Karpas-422 (cell line): Measurements from ENCODE around the gene FIGNL2. TPM values are rescaled to one million over a fixed set of nuclear protein-coding genes. Genes with fewer than 3 reads are reported as not detected.
"Not testable (repeated sequence)": the region's sequence is repeated elsewhere in the genome, so short reads cannot be mapped to it uniquely, and the experiment has no call there.

ENCODE experiments used
- DNase-seq: peaks from one replicate; pipeline ENCODE4 v3.0.0-alpha.2; 2015
- H2AFZ ChIP-seq: fragments of 200-600 bp; sonication (generic); 2 replicates; pipeline ENCODE4 v1.6.1; 2014; ENCODE audit warnings: antibody characterized with exemption, low read length, mixed read lengths
- H3K27ac ChIP-seq: fragments of 200-600 bp; sonication (generic); 2 replicates; pipeline ENCODE4 v1.5.1; 2014; ENCODE audit warnings: mild to moderate bottlenecking, low read length, moderate library complexity
- H3K27me3 ChIP-seq: fragments of 200-600 bp; sonication (generic); 2 replicates; pipeline ENCODE4 v1.6.1; 2014; ENCODE audit warnings: low read length, mixed read lengths
- H3K36me3 ChIP-seq: fragments of 200-600 bp; sonication (generic); 2 replicates; pipeline ENCODE4 v1.6.1; 2014; ENCODE audit warnings: low read length, mixed read lengths; ENCODE audit not compliant: insufficient read depth
- H3K4me1 ChIP-seq: fragments of 200-600 bp; sonication (generic); 2 replicates; pipeline ENCODE4 v1.6.1; 2014; ENCODE audit warnings: mild to moderate bottlenecking, low read length, mixed read lengths
- H3K4me2 ChIP-seq: fragments of 200-600 bp; sonication (generic); 2 replicates; pipeline ENCODE4 v1.6.1; 2014; ENCODE audit warnings: low read length, low read depth, mild to moderate bottlenecking; ENCODE audit not compliant: poor library complexity, severe bottlenecking
- H3K4me3 ChIP-seq: fragments of 200-600 bp; sonication (generic); 2 replicates; pipeline ENCODE4 v1.5.1; 2014; ENCODE audit warnings: mild to moderate bottlenecking, antibody characterized with exemption, low read length, mixed read lengths
- H3K79me2 ChIP-seq: fragments of 200-600 bp; sonication (generic); 2 replicates; pipeline ENCODE4 v1.6.1; 2014; ENCODE audit warnings: mild to moderate bottlenecking, low read length, mixed read lengths
- H3K9ac ChIP-seq: fragments of 200-600 bp; sonication (generic); 2 replicates; pipeline ENCODE4 v1.6.0; 2014; ENCODE audit warnings: low read length
- H3K9me2 ChIP-seq: fragments of 200-600 bp; sonication (generic), shearing (Covaris generic); replicated peaks from 2 replicates; pipeline ENCODE4 v1.6.0; 2014; ENCODE audit warnings: mild to moderate bottlenecking, low read length, moderate library complexity; ENCODE audit not compliant: insufficient read depth
- H3K9me3 ChIP-seq: fragments of 300-700, 200-600 bp; sonication (generic); 2 replicates; pipeline ENCODE4 v1.6.1; 2014; ENCODE audit warnings: low read length, mixed read lengths
- H4K20me1 ChIP-seq: fragments of 200-600 bp; sonication (generic); 2 replicates; pipeline ENCODE4 v1.6.1; 2014; ENCODE audit warnings: mild to moderate bottlenecking, antibody characterized with exemption, low read length, low read depth; ENCODE audit not compliant: insufficient read depth
- total RNA-seq: library from RNA; depleted of rRNA; stranded (reverse); fragments of >200 nt; shearing (Covaris generic); gene quantifications from 2 replicates; pipeline ENCODE4 v1.2.3, GENCODE V29; 2014; ENCODE audit warnings: low replicate concordance

The FIGNL2 gene
- total RNA-seq, 1 experiment from 2014 or later: not detected

- Histone ChIP-seq H4K20me1 (no peaks in the 10 kb centered on the region), H3K27me3 (no peaks in the 10 kb centered on the region), H3K4me1 (no peaks in the 10 kb centered on the region), H3K9me2 (no peaks in the 10 kb centered on the region), H3K4me2 (no peak overlapping the region), H3K79me2 (no peaks in the 10 kb centered on the region), H3K9ac (no peak overlapping the region), H3K36me3 (no peaks in the 10 kb centered on the region), H2AFZ (no peak overlapping the region), H3K27ac (no peak overlapping the region), H3K4me3 (no peak overlapping the region), H3K9me3 (no peaks in the 10 kb centered on the region)
- DNase-seq: no peak
These were observed 10.5 kb downstream of the FIGNL2 start for GRCh38 chr12:51838036-51838435.

- H3K9ac ChIP-seq: no peak overlapping the region
- no peak overlapping the region for H3K4me2 ChIP-seq
- H3K27ac ChIP-seq: no peak overlapping the region
- no peak overlapping the region for H2AFZ ChIP-seq
- no peak overlapping the region for H3K4me3 ChIP-seq
- H4K20me1 ChIP-seq: peaks cover 3% of the 10 kb centered on the region; the same call in 1 of the 2 replicates
- DNase-seq: no peak
- H3K36me3 ChIP-seq: no peaks in the 10 kb centered on the region
- H3K4me1 ChIP-seq: no peaks in the 10 kb centered on the region
- H3K79me2 ChIP-seq: no peaks in the 10 kb centered on the region
- H3K9me2 ChIP-seq: no peaks in the 10 kb centered on the region
- H3K9me3 ChIP-seq: no peaks in the 10 kb centered on the region
- no peaks in the 10 kb centered on the region for H3K27me3 ChIP-seq
These were observed 11.2 kb downstream of the FIGNL2 start for GRCh38 chr12:51837286-51837685.

GRCh38 chr12:51836827-51837173 is 11.7 kb downstream of the FIGNL2 start:
- no peak for DNase-seq
- Histone ChIP-seq H3K27ac (no peak overlapping the region), H4K20me1 (peaks cover 3% of the 10 kb centered on the region; the same call in 1 of the 2 replicates), H3K9me2 (no peaks in the 10 kb centered on the region), H3K4me1 (no peaks in the 10 kb centered on the region), H3K36me3 (no peaks in the 10 kb centered on the region), H3K4me2 (no peak overlapping the region), H3K27me3 (no peaks in the 10 kb centered on the region), H3K4me3 (no peak overlapping the region), H3K79me2 (no peaks in the 10 kb centered on the region), H2AFZ (no peak overlapping the region), H3K9me3 (no peaks in the 10 kb centered on the region), H3K9ac (no peak overlapping the region)

- no peaks in the 10 kb centered on the region for H3K27me3 ChIP-seq
These were observed 12.3 kb downstream of the FIGNL2 start for GRCh38 chr12:51836041-51836826.

GRCh38 chr12:51834411-51834810 is 14.1 kb downstream of the FIGNL2 start:
- Histone ChIP-seq H3K27me3 (no peaks in the 10 kb centered on the region), H3K4me3 (no peak overlapping the region), H3K9ac (no peak overlapping the region), H4K20me1 (peaks cover 3% of the 10 kb centered on the region; the same call in 1 of the 2 replicates), H2AFZ (no peak overlapping the region), H3K4me2 (no peak overlapping the region), H3K9me3 (no peaks in the 10 kb centered on the region), H3K36me3 (no peaks in the 10 kb centered on the region), H3K27ac (no peak overlapping the region), H3K4me1 (no peaks in the 10 kb centered on the region), H3K9me2 (no peaks in the 10 kb centered on the region), H3K79me2 (no peaks in the 10 kb centered on the region)
- DNase-seq: no peak

More at GRCh38 chr12:51836041-51836826, 12.3 kb downstream of the FIGNL2 start:
- H3K79me2 ChIP-seq: no peaks in the 10 kb centered on the region
- H3K9ac ChIP-seq: no peak overlapping the region
- H3K27ac ChIP-seq: no peak overlapping the region
- no peaks in the 10 kb centered on the region for H3K4me1 ChIP-seq
- no peak overlapping the region for H2AFZ ChIP-seq
- H3K4me3 ChIP-seq: no peak overlapping the region
- no peaks in the 10 kb centered on the region for H3K9me3 ChIP-seq
- H4K20me1 ChIP-seq: peaks cover 3% of the 10 kb centered on the region; the same call in 1 of the 2 replicates
- H3K4me2 ChIP-seq: no peak overlapping the region
- no peak for DNase-seq
- H3K9me2 ChIP-seq: no peaks in the 10 kb centered on the region
- no peaks in the 10 kb centered on the region for H3K36me3 ChIP-seq

GRCh38 chr12:51833448-51834227 is 14.9 kb downstream of the FIGNL2 start:
- DNase-seq: no peak
- no peaks in the 10 kb centered on the region for H3K4me1 ChIP-seq
- no peak overlapping the region for H2AFZ ChIP-seq
- no peaks in the 10 kb centered on the region for H3K27me3 ChIP-seq
- no peak overlapping the region for H3K4me3 ChIP-seq
- H3K4me2 ChIP-seq: no peak overlapping the region
- peaks cover 3% of the 10 kb centered on the region; the same call in 1 of the 2 replicates for H4K20me1 ChIP-seq
- H3K36me3 ChIP-seq: no peaks in the 10 kb centered on the region
- H3K79me2 ChIP-seq: no peaks in the 10 kb centered on the region
- no peak overlapping the region for H3K9ac ChIP-seq
- H3K9me2 ChIP-seq: no peaks in the 10 kb centered on the region
- no peak overlapping the region for H3K27ac ChIP-seq
- no peaks in the 10 kb centered on the region for H3K9me3 ChIP-seq

- H3K4me2 ChIP-seq: no peak overlapping the region
- H3K27me3 ChIP-seq: no peaks in the 10 kb centered on the region; the same call in 1 of the 2 replicates
- H3K4me3 ChIP-seq: no peak overlapping the region
These were observed 16.0 kb downstream of the FIGNL2 start for GRCh38 chr12:51832354-51833107.

GRCh38 chr12:51831817-51832216 is 16.7 kb downstream of the FIGNL2 start:
- not testable (repeated sequence) for H3K27me3 ChIP-seq, H3K79me2 ChIP-seq, H3K9me2 ChIP-seq, H2AFZ ChIP-seq, H3K27ac ChIP-seq, DNase-seq, H3K9ac ChIP-seq, H3K9me3 ChIP-seq, H3K4me2 ChIP-seq, H4K20me1 ChIP-seq, H3K36me3 ChIP-seq, H3K4me3 ChIP-seq, H3K4me1 ChIP-seq

More at GRCh38 chr12:51832354-51833107, 16.0 kb downstream of the FIGNL2 start:
- DNase-seq: no peak
- H3K4me1 ChIP-seq: no peaks in the 10 kb centered on the region
- no peaks in the 10 kb centered on the region for H3K36me3 ChIP-seq
- peaks cover 3% of the 10 kb centered on the region; the same call in 1 of the 2 replicates for H4K20me1 ChIP-seq
- no peaks in the 10 kb centered on the region for H3K79me2 ChIP-seq
- H3K9me2 ChIP-seq: no peaks in the 10 kb centered on the region
- no peak overlapping the region for H3K27ac ChIP-seq
- H3K9me3 ChIP-seq: no peaks in the 10 kb centered on the region
- no peak overlapping the region for H2AFZ ChIP-seq
- H3K9ac ChIP-seq: no peak overlapping the region
